HepG2 (cell line): ENCODE results near the gene ANKRA2. TPM values are rescaled to one million over a fixed set of nuclear protein-coding genes. Genes with fewer than 3 reads are reported as not detected.

Experiments
- CHD2 ChIP-seq: IDR thresholded peaks from 2 replicates; pipeline ENCODE4 v1.6.1; 2011; ENCODE audit warnings: low read depth, low read length, improper control_type of control experiment
- EZH2 ChIP-seq: conservative IDR thresholded peaks from 2 replicates; pipeline ENCODE4 v1.6.1; 2012; ENCODE audit warnings: mild to moderate bottlenecking, low read depth, low read length, moderate library complexity
- FOXA3 ChIP-seq: IDR thresholded peaks from 2 replicates; pipeline ENCODE4 v1.6.1; 2016; ENCODE audit warnings: missing genetic modification reagents, missing compliant biosample characterization
- HNRNPL ChIP-seq: fragments of 200-400 bp; formaldehyde crosslinking; IDR thresholded peaks from 2 replicates; pipeline ENCODE4 v1.6.1; 2017; ENCODE audit warnings: mild to moderate bottlenecking, low read depth, low read length
- KAT7 ChIP-seq: IDR thresholded peaks from 2 replicates; pipeline ENCODE4 v1.6.1; 2018; ENCODE audit warnings: borderline replicate concordance, missing compliant biosample characterization
- KDM6A ChIP-seq: IDR thresholded peaks from 2 replicates; pipeline ENCODE4 v1.6.1; 2016; ENCODE audit warnings: low read depth
- MEF2D ChIP-seq: sonication (generic); formaldehyde crosslinking; IDR thresholded peaks from 2 replicates; pipeline ENCODE4 v1.5.1; 2020; ENCODE audit warnings: mild to moderate bottlenecking, missing genetic modification reagents
- NCOA5 ChIP-seq: sonication (generic); formaldehyde crosslinking; IDR thresholded peaks from 2 replicates; pipeline ENCODE4 v1.4.0; 2020; ENCODE audit warnings: missing genetic modification reagents
- NRL ChIP-seq: sonication (generic); formaldehyde crosslinking; IDR thresholded peaks from 2 replicates; pipeline ENCODE4 v1.5.0; 2020; ENCODE audit warnings: missing genetic modification reagents, mild to moderate bottlenecking, moderate library complexity, borderline replicate concordance
- PAX8 ChIP-seq: sonication (generic); formaldehyde crosslinking; IDR thresholded peaks from 2 replicates; pipeline ENCODE4 v1.8.0; 2022; ENCODE audit warnings: mild to moderate bottlenecking, missing genetic modification reagents, borderline replicate concordance
- PTBP1 ChIP-seq: fragments of 200-400 bp; formaldehyde crosslinking; IDR thresholded peaks from 2 replicates; pipeline ENCODE4 v1.6.1; 2018; ENCODE audit warnings: low read length, low read depth; ENCODE audit not compliant: poor library complexity, severe bottlenecking
- TBL1XR1 ChIP-seq: fragments of 150-350 bp; IDR thresholded peaks from 2 replicates; pipeline ENCODE4 v1.6.1; 2014; ENCODE audit warnings: borderline replicate concordance, low read length; ENCODE audit not compliant: partially characterized antibody
- XRCC5 ChIP-seq: fragments of 200-400 bp; formaldehyde crosslinking; optimal IDR thresholded peaks from 2 replicates; pipeline ENCODE3; 2017; ENCODE audit warnings: mild to moderate bottlenecking, low read length
- ZNF121 ChIP-seq: sonication (generic); formaldehyde crosslinking; IDR thresholded peaks from 2 replicates; pipeline ENCODE4 v1.5.0; 2020; ENCODE audit warnings: mild to moderate bottlenecking, missing genetic modification reagents
- ZNF253 ChIP-seq: sonication (generic); formaldehyde crosslinking; IDR thresholded peaks from 2 replicates; pipeline ENCODE4 v1.8.0; 2022; ENCODE audit warnings: mild to moderate bottlenecking, missing genetic modification reagents, borderline replicate concordance
- ZNF484 ChIP-seq: sonication (generic); formaldehyde crosslinking; IDR thresholded peaks from 2 replicates; pipeline ENCODE4 v1.5.1; 2020; ENCODE audit warnings: mild to moderate bottlenecking, low read depth, missing genetic modification reagents, borderline replicate concordance
- polyA plus RNA-seq, 8 experiments: library from polyadenylated mRNA; depleted of rRNA in 3 of 8; stranded (reverse) in 7 of 8; unstranded in 1 of 8; fragments of >200 nt; fragmentation: Illumina TruSeq in 4 of 8; extraction: Trizol in 4 of 8; gene quantifications; 2 replicates each; pipeline versions ENCODE4 v1.2.1 to v1.2.3, GENCODE V29; 2011 to 2016; ENCODE audit warnings: low read depth in 4 of 8, missing spikeins in 1 of 8, mixed read lengths in 1 of 8; ENCODE audit not compliant: insufficient read depth in 1 of 8
- total RNA-seq, 5 experiments: library from RNA; depleted of rRNA; stranded (reverse); fragments of >200 nt; fragmentation: Illumina TruSeq; extraction: Trizol; gene quantifications; 2 replicates each; pipeline ENCODE4 v1.2.3, GENCODE V29; 2016; ENCODE audit warnings: low read depth in 1 of 5
- TF ChIP-seq, protein P1 (sequence below): sonication (generic); formaldehyde crosslinking; IDR thresholded peaks from 2 replicates; pipeline ENCODE4 v1.5.0; 2020; ENCODE audit warnings: missing genetic modification reagents, mild to moderate bottlenecking, borderline replicate concordance
- TF ChIP-seq, protein P2 (sequence below): sonication (generic); formaldehyde crosslinking; IDR thresholded peaks from 2 replicates; pipeline ENCODE4 v1.4.0; 2020; ENCODE audit warnings: missing genetic modification reagents, borderline replicate concordance
- TF ChIP-seq, protein P3 (sequence below): sonication (generic); formaldehyde crosslinking; IDR thresholded peaks from 2 replicates; pipeline ENCODE4 v1.5.0; 2020; ENCODE audit warnings: missing genetic modification reagents
- TF ChIP-seq, protein P4 (sequence below): sonication (generic); formaldehyde crosslinking; IDR thresholded peaks from 2 replicates; pipeline ENCODE4 v1.4.0; 2020; ENCODE audit warnings: missing genetic modification reagents

Gene ANKRA2
- total and polyA plus RNA-seq, 2 of the 13 experiments (the other 11 are each of a cell fraction or from before 2014, with no cell fraction given): 23.6 to 33.6 TPM

DNA sequence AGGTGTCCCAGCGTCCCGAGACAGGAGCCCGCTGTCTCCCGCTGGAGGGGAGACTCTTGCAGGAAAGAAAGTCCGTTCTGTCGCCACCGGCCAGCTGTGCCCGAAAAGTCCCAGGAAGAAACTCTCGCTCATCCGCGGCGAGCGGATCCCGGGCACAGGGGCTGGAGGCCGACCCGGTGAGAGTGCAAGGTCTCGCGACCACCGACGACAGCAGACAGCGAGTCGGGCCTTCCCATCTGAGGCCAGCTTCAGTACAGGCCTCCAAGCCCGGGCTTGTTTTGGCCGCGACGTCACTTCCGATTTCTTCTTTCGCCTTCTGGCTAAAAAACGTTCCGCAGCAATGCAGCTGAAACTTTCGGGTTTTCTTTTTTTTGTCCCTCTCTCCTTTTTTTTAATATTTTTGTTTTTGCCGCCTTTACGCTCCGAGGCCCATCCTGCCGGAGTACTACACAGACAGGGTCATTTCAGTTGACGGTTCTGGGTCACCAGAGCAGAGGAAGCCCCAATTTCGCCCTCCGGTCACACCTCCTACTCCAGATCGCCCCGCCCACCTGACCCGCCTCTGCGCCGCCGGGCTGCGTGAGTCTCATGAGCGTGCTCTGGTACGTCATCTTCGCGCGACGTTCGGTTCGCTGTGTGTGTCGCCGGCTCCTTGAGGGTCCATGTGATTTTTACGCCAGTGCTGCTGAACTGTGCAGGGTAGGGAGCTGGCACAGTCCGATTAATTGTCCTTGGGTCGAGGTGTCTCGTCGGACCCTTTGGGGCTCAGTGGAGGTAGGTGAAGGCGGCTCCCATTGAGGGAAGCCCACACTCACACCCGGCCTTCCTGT is at the start of gene ANKRA2, which contains the start of gene UTP15 (continued):
- peak; percentile 29; the same call in 1 of the 2 replicates for TF ChIP-seq NRL (CRISPR knock-in tag)
- no peak for TF ChIP-seq PTBP1
- TF ChIP-seq, protein P1, sequence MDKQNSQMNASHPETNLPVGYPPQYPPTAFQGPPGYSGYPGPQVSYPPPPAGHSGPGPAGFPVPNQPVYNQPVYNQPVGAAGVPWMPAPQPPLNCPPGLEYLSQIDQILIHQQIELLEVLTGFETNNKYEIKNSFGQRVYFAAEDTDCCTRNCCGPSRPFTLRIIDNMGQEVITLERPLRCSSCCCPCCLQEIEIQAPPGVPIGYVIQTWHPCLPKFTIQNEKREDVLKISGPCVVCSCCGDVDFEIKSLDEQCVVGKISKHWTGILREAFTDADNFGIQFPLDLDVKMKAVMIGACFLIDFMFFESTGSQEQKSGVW (CRISPR knock-in tag): no peak
- TF ChIP-seq ZNF253 (CRISPR knock-in tag): no peak
- TF ChIP-seq EZH2: no peak
- no peak for TF ChIP-seq ZNF121
- TF ChIP-seq NCOA5: no peak
- no peak for TF ChIP-seq PAX8 (CRISPR knock-in tag)
- TF ChIP-seq, protein P2, sequence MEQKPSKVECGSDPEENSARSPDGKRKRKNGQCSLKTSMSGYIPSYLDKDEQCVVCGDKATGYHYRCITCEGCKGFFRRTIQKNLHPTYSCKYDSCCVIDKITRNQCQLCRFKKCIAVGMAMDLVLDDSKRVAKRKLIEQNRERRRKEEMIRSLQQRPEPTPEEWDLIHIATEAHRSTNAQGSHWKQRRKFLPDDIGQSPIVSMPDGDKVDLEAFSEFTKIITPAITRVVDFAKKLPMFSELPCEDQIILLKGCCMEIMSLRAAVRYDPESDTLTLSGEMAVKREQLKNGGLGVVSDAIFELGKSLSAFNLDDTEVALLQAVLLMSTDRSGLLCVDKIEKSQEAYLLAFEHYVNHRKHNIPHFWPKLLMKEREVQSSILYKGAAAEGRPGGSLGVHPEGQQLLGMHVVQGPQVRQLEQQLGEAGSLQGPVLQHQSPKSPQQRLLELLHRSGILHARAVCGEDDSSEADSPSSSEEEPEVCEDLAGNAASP: 0 out of 2 replicates have a peak, but pooled peaks have one; percentile 74
- no peak for TF ChIP-seq XRCC5
- TF ChIP-seq KAT7 (CRISPR knock-in tag): peak; percentile 80
- TF ChIP-seq HNRNPL: 0 out of 2 replicates have a peak, but pooled peaks have one; percentile 22
- TF ChIP-seq FOXA3 (CRISPR knock-in tag): peak; percentile 50
- peak; percentile 78 for TF ChIP-seq CHD2
- TF ChIP-seq, protein P3, sequence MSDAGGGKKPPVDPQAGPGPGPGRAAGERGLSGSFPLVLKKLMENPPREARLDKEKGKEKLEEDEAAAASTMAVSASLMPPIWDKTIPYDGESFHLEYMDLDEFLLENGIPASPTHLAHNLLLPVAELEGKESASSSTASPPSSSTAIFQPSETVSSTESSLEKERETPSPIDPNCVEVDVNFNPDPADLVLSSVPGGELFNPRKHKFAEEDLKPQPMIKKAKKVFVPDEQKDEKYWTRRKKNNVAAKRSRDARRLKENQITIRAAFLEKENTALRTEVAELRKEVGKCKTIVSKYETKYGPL (CRISPR knock-in tag): no peak
- TF ChIP-seq TBL1XR1: peak; percentile 23
- TF ChIP-seq, protein P4, sequence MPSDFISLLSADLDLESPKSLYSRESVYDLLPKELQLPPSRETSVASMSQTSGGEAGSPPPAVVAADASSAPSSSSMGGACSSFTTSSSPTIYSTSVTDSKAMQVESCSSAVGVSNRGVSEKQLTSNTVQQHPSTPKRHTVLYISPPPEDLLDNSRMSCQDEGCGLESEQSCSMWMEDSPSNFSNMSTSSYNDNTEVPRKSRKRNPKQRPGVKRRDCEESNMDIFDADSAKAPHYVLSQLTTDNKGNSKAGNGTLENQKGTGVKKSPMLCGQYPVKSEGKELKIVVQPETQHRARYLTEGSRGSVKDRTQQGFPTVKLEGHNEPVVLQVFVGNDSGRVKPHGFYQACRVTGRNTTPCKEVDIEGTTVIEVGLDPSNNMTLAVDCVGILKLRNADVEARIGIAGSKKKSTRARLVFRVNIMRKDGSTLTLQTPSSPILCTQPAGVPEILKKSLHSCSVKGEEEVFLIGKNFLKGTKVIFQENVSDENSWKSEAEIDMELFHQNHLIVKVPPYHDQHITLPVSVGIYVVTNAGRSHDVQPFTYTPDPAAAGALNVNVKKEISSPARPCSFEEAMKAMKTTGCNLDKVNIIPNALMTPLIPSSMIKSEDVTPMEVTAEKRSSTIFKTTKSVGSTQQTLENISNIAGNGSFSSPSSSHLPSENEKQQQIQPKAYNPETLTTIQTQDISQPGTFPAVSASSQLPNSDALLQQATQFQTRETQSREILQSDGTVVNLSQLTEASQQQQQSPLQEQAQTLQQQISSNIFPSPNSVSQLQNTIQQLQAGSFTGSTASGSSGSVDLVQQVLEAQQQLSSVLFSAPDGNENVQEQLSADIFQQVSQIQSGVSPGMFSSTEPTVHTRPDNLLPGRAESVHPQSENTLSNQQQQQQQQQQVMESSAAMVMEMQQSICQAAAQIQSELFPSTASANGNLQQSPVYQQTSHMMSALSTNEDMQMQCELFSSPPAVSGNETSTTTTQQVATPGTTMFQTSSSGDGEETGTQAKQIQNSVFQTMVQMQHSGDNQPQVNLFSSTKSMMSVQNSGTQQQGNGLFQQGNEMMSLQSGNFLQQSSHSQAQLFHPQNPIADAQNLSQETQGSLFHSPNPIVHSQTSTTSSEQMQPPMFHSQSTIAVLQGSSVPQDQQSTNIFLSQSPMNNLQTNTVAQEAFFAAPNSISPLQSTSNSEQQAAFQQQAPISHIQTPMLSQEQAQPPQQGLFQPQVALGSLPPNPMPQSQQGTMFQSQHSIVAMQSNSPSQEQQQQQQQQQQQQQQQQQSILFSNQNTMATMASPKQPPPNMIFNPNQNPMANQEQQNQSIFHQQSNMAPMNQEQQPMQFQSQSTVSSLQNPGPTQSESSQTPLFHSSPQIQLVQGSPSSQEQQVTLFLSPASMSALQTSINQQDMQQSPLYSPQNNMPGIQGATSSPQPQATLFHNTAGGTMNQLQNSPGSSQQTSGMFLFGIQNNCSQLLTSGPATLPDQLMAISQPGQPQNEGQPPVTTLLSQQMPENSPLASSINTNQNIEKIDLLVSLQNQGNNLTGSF (CRISPR knock-in tag): no peak
- TF ChIP-seq KDM6A (CRISPR knock-in tag): no peak
- TF ChIP-seq MEF2D (CRISPR knock-in tag): peak; percentile 36; the same call in 1 of the 2 replicates
- TF ChIP-seq ZNF484 (CRISPR knock-in tag): 0 out of 2 replicates have a peak, but pooled peaks have one; percentile 30
